ENCODE measurements around the gene ZFP3.
"Not testable (repeated sequence)": the region's sequence is repeated elsewhere in the genome, so short reads cannot be mapped to it uniquely, and the experiment has no call there.

ZFP3 gene

DNA sequence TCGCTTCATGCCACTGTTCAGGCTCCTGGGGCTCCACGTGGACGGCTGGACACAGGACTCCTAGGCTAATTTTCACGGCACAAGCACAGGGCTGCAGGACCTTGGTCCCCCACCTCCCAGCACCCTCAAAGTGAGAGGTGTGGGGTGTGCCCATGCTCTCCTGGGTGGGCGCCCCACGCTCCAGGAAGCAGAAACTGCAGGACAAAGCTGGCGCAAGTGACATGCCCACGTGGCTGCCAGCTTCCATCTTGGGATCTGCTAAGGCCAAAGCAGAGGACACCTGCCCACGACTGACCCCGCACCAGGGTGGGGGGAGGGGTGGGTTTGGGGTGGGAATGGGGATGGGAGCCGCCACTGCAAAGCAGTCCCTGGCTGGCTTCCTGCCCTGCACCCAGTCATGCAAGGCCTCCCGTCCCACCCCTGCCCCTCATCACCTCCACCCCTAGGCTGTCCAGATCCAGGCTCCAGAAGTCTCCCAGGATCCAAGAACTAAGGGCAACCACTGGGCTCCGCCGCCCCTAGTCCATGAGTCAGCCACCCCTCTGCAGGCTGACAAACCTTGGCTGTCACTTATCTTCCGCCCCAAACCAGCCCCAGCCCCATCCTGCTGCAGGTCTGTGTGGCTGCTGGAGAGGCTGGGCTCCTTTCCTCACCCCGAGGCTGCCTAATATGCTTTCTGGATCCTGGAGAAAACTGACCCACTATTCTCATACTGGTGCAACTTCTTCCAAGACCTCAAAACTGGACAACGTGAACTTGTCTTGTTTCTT lies 48.6 kb downstream of the ZFP3 start:
- no peak for DNase-seq (ENCODE audit: insufficient read length, low spot score)
- TF ChIP-seq POLR2A (IDR thresholded peaks at IDR 0.05; ENCODE audit: low read depth, low read length) = no peak
- no peak for FAIRE-seq

DNA sequence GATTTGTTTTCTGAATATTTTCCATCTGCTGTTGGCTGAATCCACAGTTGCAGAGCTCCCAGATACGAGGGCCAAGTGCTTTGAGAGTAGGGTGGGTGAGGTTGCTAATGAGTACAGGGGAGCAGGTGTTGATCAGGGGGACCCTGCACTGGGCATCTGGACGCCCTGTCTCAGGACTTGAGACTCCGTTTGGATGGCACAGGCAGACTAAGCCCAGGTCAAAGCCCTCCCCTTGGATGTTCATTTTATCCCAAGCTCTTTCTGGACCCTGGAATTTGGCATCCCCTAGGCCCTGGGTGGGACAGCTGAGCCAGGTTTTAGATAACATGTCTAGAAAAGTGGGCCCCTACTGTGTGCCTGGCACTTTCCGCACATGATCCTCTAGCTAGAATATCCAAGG lies 49.6 kb downstream of the ZFP3 start:
- no peak for FAIRE-seq
- no peak for DNase-seq (ENCODE audit: insufficient read length, low spot score)

GRCh38 chr17:5128387-5128786 lies 50.1 kb downstream of the ZFP3 start:
- DNase-seq (ENCODE audit: insufficient read length, low spot score); FAIRE-seq: not testable (repeated sequence)

More for the DNA sequence above, 49.6 kb downstream of the ZFP3 start:
- TF ChIP-seq POLR2A (IDR thresholded peaks at IDR 0.05; ENCODE audit: low read depth, low read length) = no peak

GRCh38 chr17:5128905-5129535 lies 50.8 kb downstream of the ZFP3 start:
- no peak for FAIRE-seq
- no peak for TF ChIP-seq POLR2A (IDR thresholded peaks at IDR 0.05; ENCODE audit: low read depth, low read length)
- DNase-seq (ENCODE audit: insufficient read length, low spot score) = no peak

- FAIRE-seq; DNase-seq (ENCODE audit: insufficient read length, low spot score): not testable (repeated sequence)
These were observed 51.5 kb downstream of the ZFP3 start for GRCh38 chr17:5129770-5130169.

GRCh38 chr17:5130261-5130660 lies 52.0 kb downstream of the ZFP3 start:
- not testable (repeated sequence) for DNase-seq (ENCODE audit: insufficient read length, low spot score); FAIRE-seq

GRCh38 chr17:5130687-5131086 lies 52.4 kb downstream of the ZFP3 start:
- not testable (repeated sequence) for FAIRE-seq; DNase-seq (ENCODE audit: insufficient read length, low spot score)

DNA sequence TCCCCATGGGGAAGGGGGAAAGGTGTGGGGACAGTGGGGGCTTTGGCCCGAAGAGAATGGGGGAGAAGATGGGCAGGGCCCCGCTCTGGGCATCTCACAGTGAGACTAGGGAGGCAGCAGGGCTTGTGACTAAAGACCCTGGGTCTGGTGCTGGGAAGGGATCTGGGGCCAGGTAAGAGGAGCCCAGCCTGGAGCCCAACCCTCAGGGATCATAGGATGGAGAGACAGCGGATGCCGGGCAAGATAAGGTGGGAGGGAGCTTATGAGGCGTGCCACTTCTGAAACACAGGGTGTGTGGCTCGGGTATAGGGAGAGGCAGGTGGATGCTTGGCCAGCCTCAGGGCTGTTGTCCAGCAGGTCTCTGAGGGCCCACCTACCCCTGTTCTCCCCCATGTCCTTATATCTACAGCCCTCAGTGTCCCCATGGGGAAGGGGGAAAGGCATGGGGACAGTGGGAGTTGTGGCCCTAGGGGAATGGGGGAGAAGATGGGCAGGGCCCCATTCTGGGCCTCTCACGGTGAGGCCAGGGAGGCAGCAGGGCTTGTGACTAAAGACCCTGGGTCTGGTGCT lies 53.0 kb downstream of the ZFP3 start:
- no peak for FAIRE-seq
- DNase-seq (ENCODE audit: insufficient read length, low spot score) = no peak
- no peak for TF ChIP-seq POLR2A (IDR thresholded peaks at IDR 0.05; ENCODE audit: low read depth, low read length)

DNA sequence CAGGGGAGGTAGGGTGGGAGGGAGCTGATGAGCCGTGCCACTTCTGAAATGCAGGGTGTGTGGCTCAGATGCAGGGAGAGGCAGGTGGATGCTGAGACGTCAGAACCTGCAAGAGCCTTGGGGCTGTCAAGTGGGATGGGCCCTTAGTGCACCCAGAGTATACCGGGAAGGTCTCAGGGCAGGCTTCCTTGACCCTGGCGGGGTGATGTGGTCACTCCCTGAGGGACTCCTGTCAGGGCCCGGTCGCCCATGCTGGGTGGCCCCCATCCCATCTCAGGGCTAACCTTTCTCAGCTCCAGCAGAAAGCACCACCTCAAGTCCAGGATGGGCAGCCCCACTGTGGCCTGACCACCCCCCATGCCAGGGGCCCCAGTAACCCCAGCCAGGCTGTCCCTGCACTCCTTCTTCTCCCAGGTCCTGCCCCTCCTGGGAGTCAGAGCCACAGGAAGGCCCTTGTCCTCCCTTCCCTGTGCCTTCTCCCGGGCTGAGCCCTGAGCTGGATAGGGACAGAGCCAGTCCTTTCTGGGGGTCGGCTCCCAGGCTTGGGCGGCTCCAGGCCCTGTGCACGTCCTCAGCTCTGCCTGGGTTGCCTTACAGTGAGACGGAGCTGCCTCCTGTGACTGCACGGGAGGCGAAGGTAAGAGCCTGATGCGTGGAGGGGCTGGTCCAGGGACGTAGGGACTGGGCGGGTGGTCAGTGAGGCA lies 53.7 kb downstream of the ZFP3 start:
- FAIRE-seq; DNase-seq (ENCODE audit: insufficient read length, low spot score): not testable (repeated sequence)

GRCh38 chr17:5132503-5133225 lies 54.4 kb downstream of the ZFP3 start:
- DNase-seq (ENCODE audit: insufficient read length, low spot score); FAIRE-seq: not testable (repeated sequence)

- no peak for DNase-seq (ENCODE audit: insufficient read length, low spot score)
- FAIRE-seq = no peak
- no peak for TF ChIP-seq POLR2A (IDR thresholded peaks at IDR 0.05; ENCODE audit: low read depth, low read length)
These were observed 55.0 kb downstream of the ZFP3 start for GRCh38 chr17:5133311-5133710.

- not testable (repeated sequence) for DNase-seq (ENCODE audit: insufficient read length, low spot score); FAIRE-seq
These were observed 55.7 kb downstream of the ZFP3 start for GRCh38 chr17:5133961-5134360.

GRCh38 chr17:5134571-5134970 lies 56.3 kb downstream of the ZFP3 start:
- DNase-seq (ENCODE audit: insufficient read length, low spot score); FAIRE-seq: not testable (repeated sequence)

DNA sequence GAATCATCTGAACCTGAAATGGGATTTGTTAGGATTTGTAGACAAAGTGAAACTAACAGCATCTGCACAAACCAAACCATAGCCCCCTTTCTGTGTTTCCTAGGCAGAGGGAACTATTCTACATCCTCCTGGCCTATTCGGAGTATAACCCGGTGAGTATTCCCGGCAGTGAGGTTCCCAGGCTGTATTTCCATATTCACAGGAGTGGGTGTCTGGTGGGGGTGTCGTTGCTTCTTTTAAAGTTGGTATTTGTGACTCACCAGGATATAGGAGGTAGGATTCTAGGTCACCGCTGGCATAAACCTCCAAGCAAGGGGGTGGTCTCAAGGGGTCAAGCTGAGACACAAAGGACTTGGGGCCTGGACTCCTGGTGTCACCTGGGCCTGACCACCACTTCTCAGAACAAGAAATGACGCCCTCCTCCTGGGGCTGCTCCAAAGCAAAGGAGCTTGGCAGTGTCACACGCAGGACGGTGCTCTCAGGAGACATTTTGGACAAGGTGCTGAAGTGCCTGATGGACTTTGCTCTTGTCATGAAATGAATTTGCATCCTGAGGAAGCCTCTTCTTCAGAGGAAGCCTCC lies 57.0 kb downstream of the ZFP3 start:
- DNase-seq (ENCODE audit: insufficient read length, low spot score); FAIRE-seq: not testable (repeated sequence)

Data from H54 (cell line).